WTC11 (cell line): ENCODE measurements around the gene ARHGEF17. TPM values are rescaled to one million over a fixed set of nuclear protein-coding genes. Genes with fewer than 3 reads are reported as not detected.

Source experiments
- ATAC-seq: fragments of 200-7000 bp; cut with Tn5 transposase; 2 replicates; pipeline ENCODE4 v1.10.0; 2021; ENCODE audit warnings: mild to moderate bottlenecking, moderate library complexity
- CTCF ChIA-PET: fragments of 300-600 bp; sonication (Branson Sonifier 250); formaldehyde crosslinking; loops from one replicate; lab custom pipeline; 2021; ENCODE audit warnings: antibody characterized with exemption; lab: Charles Lee
- POLR2A ChIA-PET: fragments of 350-600 bp; sonication (Branson Sonifier 250); formaldehyde crosslinking; loops from one replicate; lab custom pipeline; 2021; ENCODE audit warnings: antibody characterized with exemption; lab: Charles Lee
- DNase-seq: peaks from one replicate; pipeline ENCODE4 v3.0.0; 2021; ENCODE audit warnings: low spot score
- H3K27ac Mint-ChIP-seq: 2 replicates; pipeline ENCODE4 v1.8.0; 2021; ENCODE audit warnings: mixed read lengths
- H3K27me3 Mint-ChIP-seq: 2 replicates; pipeline ENCODE4 v1.8.0; 2021; ENCODE audit warnings: low read depth, mild to moderate bottlenecking, moderate library complexity, mixed read lengths
- H3K36me3 Mint-ChIP-seq: 2 replicates; pipeline ENCODE4 v1.8.0; 2021; ENCODE audit warnings: mixed read lengths
- H3K4me1 Mint-ChIP-seq: 2 replicates; pipeline ENCODE4 v1.8.0; 2022; ENCODE audit warnings: mixed read lengths
- H3K4me3 Mint-ChIP-seq: 2 replicates; pipeline ENCODE4 v1.8.0; 2021; ENCODE audit warnings: mild to moderate bottlenecking, moderate library complexity, mixed read lengths
- H3K9me3 Mint-ChIP-seq: 2 replicates; pipeline ENCODE4 v1.8.0; 2021; ENCODE audit warnings: mixed read lengths
- ATF1 ChIP-seq: sonication (generic); formaldehyde crosslinking; IDR thresholded peaks from 2 replicates; pipeline ENCODE4 v1.8.1; 2023; ENCODE audit warnings: mild to moderate bottlenecking, moderate library complexity, missing genetic modification reagents
- ATF3 ChIP-seq: sonication (generic); formaldehyde crosslinking; conservative IDR thresholded peaks from 2 replicates; pipeline ENCODE4 v1.8.1; 2022; ENCODE audit warnings: mild to moderate bottlenecking, missing genetic modification reagents
- E2F4 ChIP-seq: sonication (generic); formaldehyde crosslinking; IDR thresholded peaks from 2 replicates; pipeline ENCODE4 v1.8.1; 2022; ENCODE audit warnings: low read depth, mild to moderate bottlenecking, moderate library complexity, missing genetic modification reagents, borderline replicate concordance
- ESRRA ChIP-seq: sonication (generic); formaldehyde crosslinking; IDR thresholded peaks from 2 replicates; pipeline ENCODE4 v1.8.1; 2022; ENCODE audit warnings: mild to moderate bottlenecking, missing genetic modification reagents, borderline replicate concordance
- FOXJ3 ChIP-seq: sonication (generic); formaldehyde crosslinking; IDR thresholded peaks from 2 replicates; pipeline ENCODE4 v1.9.0; 2021; ENCODE audit warnings: missing genetic modification reagents, mild to moderate bottlenecking, borderline replicate concordance
- GABPB1 ChIP-seq: sonication (generic); formaldehyde crosslinking; IDR thresholded peaks from 2 replicates; pipeline ENCODE4 v1.8.1; 2023; ENCODE audit warnings: mild to moderate bottlenecking, missing genetic modification reagents
- GRHL2 ChIP-seq: fragments of 250-450 bp; sonication (Bioruptor Pico); IDR thresholded peaks from 2 replicates; pipeline ENCODE4 v1.8.0; 2022; ENCODE audit warnings: mild to moderate bottlenecking, moderate library complexity; ENCODE audit not compliant: insufficient replicate concordance, severe bottlenecking
- JAZF1 ChIP-seq: fragments of 250-450 bp; sonication (Bioruptor Pico); IDR thresholded peaks from 2 replicates; pipeline ENCODE4 v1.9.0; 2021; ENCODE audit warnings: moderate library complexity, mild to moderate bottlenecking, inconsistent platforms
- RORB ChIP-seq: fragments of 250-450 bp; sonication (Bioruptor Pico); IDR thresholded peaks from 2 replicates; pipeline ENCODE4 v1.9.0; 2021; ENCODE audit warnings: mild to moderate bottlenecking
- TCF7 ChIP-seq: sonication (generic); formaldehyde crosslinking; IDR thresholded peaks from 2 replicates; pipeline ENCODE4 v1.8.0; 2022; ENCODE audit warnings: mild to moderate bottlenecking, low read depth, missing genetic modification reagents, moderate library complexity
- TEAD1 ChIP-seq: sonication (generic); formaldehyde crosslinking; IDR thresholded peaks from 2 replicates; pipeline ENCODE4 v1.8.0; 2022; ENCODE audit warnings: mild to moderate bottlenecking, missing genetic modification reagents
- TEAD4 ChIP-seq: sonication (generic); formaldehyde crosslinking; IDR thresholded peaks from 2 replicates; pipeline ENCODE4 v1.8.0; 2022; ENCODE audit warnings: mild to moderate bottlenecking, missing genetic modification reagents
- USF1 ChIP-seq: sonication (generic); formaldehyde crosslinking; IDR thresholded peaks from 2 replicates; pipeline ENCODE4 v1.8.0; 2022; ENCODE audit warnings: mild to moderate bottlenecking, missing genetic modification reagents
- USF2 ChIP-seq: sonication (generic); formaldehyde crosslinking; IDR thresholded peaks from 2 replicates; pipeline ENCODE4 v1.8.1; 2023; ENCODE audit warnings: mild to moderate bottlenecking, missing genetic modification reagents, moderate library complexity
- ZNF121 ChIP-seq: sonication (generic); formaldehyde crosslinking; IDR thresholded peaks from 2 replicates; pipeline ENCODE4 v1.8.0; 2023; ENCODE audit warnings: missing genetic modification reagents
- ZNF396 ChIP-seq: fragments of 250-450 bp; sonication (Bioruptor Pico); IDR thresholded peaks from 2 replicates; pipeline ENCODE4 v1.8.0; 2021; ENCODE audit warnings: mild to moderate bottlenecking, moderate library complexity, borderline replicate concordance
- ZNF416 ChIP-seq: fragments of 250-450 bp; sonication (Bioruptor Pico); IDR thresholded peaks from 2 replicates; pipeline ENCODE4 v1.9.0; 2021; ENCODE audit warnings: mild to moderate bottlenecking, inconsistent platforms
- ZNF671 ChIP-seq: fragments of 250-450 bp; sonication (Bioruptor Pico); IDR thresholded peaks from 2 replicates; pipeline ENCODE4 v1.8.0; 2021; ENCODE audit warnings: mild to moderate bottlenecking
- total RNA-seq: library from RNA; stranded (reverse); gene quantifications from 3 replicates; pipeline ENCODE4 v1.2.3, GENCODE V29; 2021
- TF ChIP-seq, protein P1 (sequence below): fragments of 200-600 bp; IDR thresholded peaks from 2 replicates; pipeline ENCODE4 v1.8.0; 2022; ENCODE audit warnings: antibody characterized with exemption
- TF ChIP-seq, protein P2 (sequence below): sonication (generic); formaldehyde crosslinking; IDR thresholded peaks from 2 replicates; pipeline ENCODE4 v1.8.0; 2022; ENCODE audit warnings: missing genetic modification reagents
- TF ChIP-seq, protein P3 (sequence below): sonication (generic); formaldehyde crosslinking; IDR thresholded peaks from 2 replicates; pipeline ENCODE4 v1.8.0; 2022; ENCODE audit warnings: mild to moderate bottlenecking, missing genetic modification reagents

Gene ARHGEF17
- total RNA-seq, 1 experiment from 2014 or later, result 18.2 TPM

GRCh38 chr11:73393011-73393380 lies 84.9 kb downstream of the ARHGEF17 start:
- H3K27ac Mint-ChIP-seq, result no peak overlapping the region
- no peak for DNase-seq
- H3K27me3 Mint-ChIP-seq, result no peaks in the 10 kb centered on the region
- no peak for ATAC-seq
- POLR2A ChIA-PET, result no interaction called here
- CTCF ChIA-PET, result interaction anchor here (0.8 to 3.5 kb wide), 39 partner anchors 10 to 268 kb away, joined by 3 to 87 read pairs (median 5); partner anchors contain the start of genes ARHGEF17, PLEKHB1 and RELT
- no peak overlapping the region for H3K4me3 Mint-ChIP-seq
- TF ChIP-seq, protein P1, sequence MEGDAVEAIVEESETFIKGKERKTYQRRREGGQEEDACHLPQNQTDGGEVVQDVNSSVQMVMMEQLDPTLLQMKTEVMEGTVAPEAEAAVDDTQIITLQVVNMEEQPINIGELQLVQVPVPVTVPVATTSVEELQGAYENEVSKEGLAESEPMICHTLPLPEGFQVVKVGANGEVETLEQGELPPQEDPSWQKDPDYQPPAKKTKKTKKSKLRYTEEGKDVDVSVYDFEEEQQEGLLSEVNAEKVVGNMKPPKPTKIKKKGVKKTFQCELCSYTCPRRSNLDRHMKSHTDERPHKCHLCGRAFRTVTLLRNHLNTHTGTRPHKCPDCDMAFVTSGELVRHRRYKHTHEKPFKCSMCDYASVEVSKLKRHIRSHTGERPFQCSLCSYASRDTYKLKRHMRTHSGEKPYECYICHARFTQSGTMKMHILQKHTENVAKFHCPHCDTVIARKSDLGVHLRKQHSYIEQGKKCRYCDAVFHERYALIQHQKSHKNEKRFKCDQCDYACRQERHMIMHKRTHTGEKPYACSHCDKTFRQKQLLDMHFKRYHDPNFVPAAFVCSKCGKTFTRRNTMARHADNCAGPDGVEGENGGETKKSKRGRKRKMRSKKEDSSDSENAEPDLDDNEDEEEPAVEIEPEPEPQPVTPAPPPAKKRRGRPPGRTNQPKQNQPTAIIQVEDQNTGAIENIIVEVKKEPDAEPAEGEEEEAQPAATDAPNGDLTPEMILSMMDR, result no peak
- TF ChIP-seq ZNF671 (no peak), TEAD4 (no peak), USF2 (CRISPR knock-in tag) (no peak), TCF7 (CRISPR knock-in tag) (no peak), ATF3 (no peak), GABPB1 (CRISPR knock-in tag) (no peak), RORB (no peak), ZNF121 (CRISPR knock-in tag) (no peak), ESRRA (no peak), FOXJ3 (CRISPR knock-in tag) (no peak), TEAD1 (CRISPR knock-in tag) (no peak), ATF1 (CRISPR knock-in tag) (no peak), JAZF1 (CRISPR knock-in tag) (no peak), E2F4 (CRISPR knock-in tag) (no peak), ZNF416 (CRISPR knock-in tag) (no peak)
- TF ChIP-seq, protein P2, sequence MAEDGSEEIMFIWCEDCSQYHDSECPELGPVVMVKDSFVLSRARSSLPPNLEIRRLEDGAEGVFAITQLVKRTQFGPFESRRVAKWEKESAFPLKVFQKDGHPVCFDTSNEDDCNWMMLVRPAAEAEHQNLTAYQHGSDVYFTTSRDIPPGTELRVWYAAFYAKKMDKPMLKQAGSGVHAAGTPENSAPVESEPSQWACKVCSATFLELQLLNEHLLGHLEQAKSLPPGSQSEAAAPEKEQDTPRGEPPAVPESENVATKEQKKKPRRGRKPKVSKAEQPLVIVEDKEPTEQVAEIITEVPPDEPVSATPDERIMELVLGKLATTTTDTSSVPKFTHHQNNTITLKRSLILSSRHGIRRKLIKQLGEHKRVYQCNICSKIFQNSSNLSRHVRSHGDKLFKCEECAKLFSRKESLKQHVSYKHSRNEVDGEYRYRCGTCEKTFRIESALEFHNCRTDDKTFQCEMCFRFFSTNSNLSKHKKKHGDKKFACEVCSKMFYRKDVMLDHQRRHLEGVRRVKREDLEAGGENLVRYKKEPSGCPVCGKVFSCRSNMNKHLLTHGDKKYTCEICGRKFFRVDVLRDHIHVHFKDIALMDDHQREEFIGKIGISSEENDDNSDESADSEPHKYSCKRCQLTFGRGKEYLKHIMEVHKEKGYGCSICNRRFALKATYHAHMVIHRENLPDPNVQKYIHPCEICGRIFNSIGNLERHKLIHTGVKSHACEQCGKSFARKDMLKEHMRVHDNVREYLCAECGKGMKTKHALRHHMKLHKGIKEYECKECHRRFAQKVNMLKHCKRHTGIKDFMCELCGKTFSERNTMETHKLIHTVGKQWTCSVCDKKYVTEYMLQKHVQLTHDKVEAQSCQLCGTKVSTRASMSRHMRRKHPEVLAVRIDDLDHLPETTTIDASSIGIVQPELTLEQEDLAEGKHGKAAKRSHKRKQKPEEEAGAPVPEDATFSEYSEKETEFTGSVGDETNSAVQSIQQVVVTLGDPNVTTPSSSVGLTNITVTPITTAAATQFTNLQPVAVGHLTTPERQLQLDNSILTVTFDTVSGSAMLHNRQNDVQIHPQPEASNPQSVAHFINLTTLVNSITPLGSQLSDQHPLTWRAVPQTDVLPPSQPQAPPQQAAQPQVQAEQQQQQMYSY (CRISPR knock-in tag), result no peak
- no peaks in the 10 kb centered on the region for H3K9me3 Mint-ChIP-seq
- H3K36me3 Mint-ChIP-seq, result no peaks in the 10 kb centered on the region
- H3K4me1 Mint-ChIP-seq, result peaks cover 4% of the 10 kb centered on the region; the same call in 1 of the 2 replicates

- H3K4me1 Mint-ChIP-seq, result no peaks in the 10 kb centered on the region
- H3K27ac Mint-ChIP-seq, result no peak overlapping the region
- H3K27me3 Mint-ChIP-seq, result no peaks in the 10 kb centered on the region
- no peaks in the 10 kb centered on the region for H3K9me3 Mint-ChIP-seq
- H3K4me3 Mint-ChIP-seq, result no peak overlapping the region
- POLR2A ChIA-PET, result no interaction called here
- peak; percentile 87 for DNase-seq
- ATAC-seq, result peak; percentile 84
- CTCF ChIA-PET, result interaction anchor here (0.6 to 3.5 kb wide), 44 partner anchors 9 to 267 kb away, joined by 3 to 87 read pairs (median 4); partner anchors contain the start of genes ARHGEF17, PLEKHB1 and RELT
- H3K36me3 Mint-ChIP-seq, result no peaks in the 10 kb centered on the region
- TF ChIP-seq, protein P3, sequence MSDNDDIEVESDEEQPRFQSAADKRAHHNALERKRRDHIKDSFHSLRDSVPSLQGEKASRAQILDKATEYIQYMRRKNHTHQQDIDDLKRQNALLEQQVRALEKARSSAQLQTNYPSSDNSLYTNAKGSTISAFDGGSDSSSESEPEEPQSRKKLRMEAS, result peak; percentile 67
- TF ChIP-seq GRHL2 (CRISPR knock-in tag) (no peak), USF1 (no peak), ZNF396 (CRISPR knock-in tag) (no peak)
- TF ChIP-seq, protein P1, result peak; percentile 68
These were observed 85.7 kb downstream of the ARHGEF17 start for GRCh38 chr11:73393479-73394415.
